OCI-LY1 (cell line): ENCODE data around the gene MZB1.
"Not testable (repeated sequence)": the region's sequence is repeated elsewhere in the genome, so short reads cannot be mapped to it uniquely, and the experiment has no call there.

Source experiments
- H2AFZ ChIP-seq: fragments of 200-600 bp; sonication (generic), shearing (Covaris generic); 2 replicates; pipeline ENCODE4 v1.6.0; 2014; ENCODE audit warnings: antibody characterized with exemption, mild to moderate bottlenecking, low read length
- H3F3A ChIP-seq: fragments of 200-600 bp; sonication (generic), shearing (Covaris generic); 2 replicates; pipeline ENCODE4 v1.6.0; 2014; ENCODE audit warnings: mild to moderate bottlenecking, antibody characterized with exemption, low read length, moderate library complexity; ENCODE audit not compliant: insufficient read depth
- H3K27ac ChIP-seq: fragments of 200-600 bp; sonication (generic); 2 replicates; pipeline ENCODE4 v1.5.1; 2014; ENCODE audit warnings: low read length, mixed run types, mild to moderate bottlenecking, low read depth; ENCODE audit not compliant: poor library complexity, severe bottlenecking
- H3K27me3 ChIP-seq: fragments of 200-600 bp; sonication (generic); 2 replicates; pipeline ENCODE4 v1.6.0; 2014; ENCODE audit warnings: antibody characterized with exemption, mild to moderate bottlenecking, low read length, moderate library complexity; ENCODE audit not compliant: insufficient read depth
- H3K36me3 ChIP-seq: fragments of 200-600 bp; sonication (generic); 2 replicates; pipeline ENCODE4 v1.6.1; 2014; ENCODE audit warnings: mild to moderate bottlenecking, antibody characterized with exemption, low read length, moderate library complexity, mixed read lengths; ENCODE audit not compliant: insufficient read depth
- H3K4me1 ChIP-seq: fragments of 200-600 bp; sonication (generic); 2 replicates; pipeline ENCODE4 v1.5.1; 2014; ENCODE audit warnings: mild to moderate bottlenecking, low read length, moderate library complexity; ENCODE audit not compliant: insufficient read depth, severe bottlenecking
- H3K4me2 ChIP-seq: fragments of 200-600 bp; sonication (generic), shearing (Covaris generic); 2 replicates; pipeline ENCODE4 v1.6.1; 2014; ENCODE audit warnings: low read length
- H3K4me3 ChIP-seq: fragments of 200-600 bp; sonication (generic); 2 replicates; pipeline ENCODE4 v1.5.1; 2014; ENCODE audit warnings: low read length, low read depth, mild to moderate bottlenecking, mixed read lengths; ENCODE audit not compliant: poor library complexity, severe bottlenecking
- H3K79me2 ChIP-seq: fragments of 200-600 bp; shearing (Covaris generic); 2 replicates; pipeline ENCODE4 v1.6.1; 2016; ENCODE audit warnings: mixed run types, low read length, mixed read lengths; ENCODE audit not compliant: insufficient read depth
- H3K9ac ChIP-seq: fragments of 200-600 bp; sonication (generic), shearing (Covaris generic); 2 replicates; pipeline ENCODE4 v1.6.1; 2014; ENCODE audit warnings: mild to moderate bottlenecking, low read length, mixed read lengths
- H3K9me2 ChIP-seq: fragments of 200-600 bp; sonication (generic), shearing (Covaris generic); 2 replicates; pipeline ENCODE4 v1.6.1; 2014; ENCODE audit warnings: low read depth, mild to moderate bottlenecking, low read length, mixed read lengths
- H3K9me3 ChIP-seq: fragments of 200-600 bp; shearing (Covaris generic); 2 replicates; pipeline ENCODE4 v1.6.1; 2014; ENCODE audit warnings: low read length, mixed read lengths
- H4K20me1 ChIP-seq: fragments of 200-600 bp; sonication (generic), shearing (Covaris generic); 2 replicates; pipeline ENCODE4 v1.6.0; 2016; ENCODE audit warnings: mild to moderate bottlenecking, low read length; ENCODE audit not compliant: insufficient read depth
- EZH2 ChIP-seq: fragments of 200-600 bp; sonication (generic), shearing (Covaris generic); IDR thresholded peaks from 2 replicates; pipeline ENCODE4 v1.8.0; 2017; ENCODE audit warnings: borderline replicate concordance, mixed run types, mild to moderate bottlenecking, antibody characterized with exemption, low read length, moderate library complexity, mixed read lengths
- TF ChIP-seq, protein P1 (sequence below): fragments of 200-600 bp; sonication (generic), shearing (Covaris generic); IDR thresholded peaks from 2 replicates; pipeline ENCODE4 v1.5.1; 2017; ENCODE audit warnings: mild to moderate bottlenecking, antibody characterized with exemption, low read length, moderate library complexity, mixed read lengths

Gene MZB1

DNA sequence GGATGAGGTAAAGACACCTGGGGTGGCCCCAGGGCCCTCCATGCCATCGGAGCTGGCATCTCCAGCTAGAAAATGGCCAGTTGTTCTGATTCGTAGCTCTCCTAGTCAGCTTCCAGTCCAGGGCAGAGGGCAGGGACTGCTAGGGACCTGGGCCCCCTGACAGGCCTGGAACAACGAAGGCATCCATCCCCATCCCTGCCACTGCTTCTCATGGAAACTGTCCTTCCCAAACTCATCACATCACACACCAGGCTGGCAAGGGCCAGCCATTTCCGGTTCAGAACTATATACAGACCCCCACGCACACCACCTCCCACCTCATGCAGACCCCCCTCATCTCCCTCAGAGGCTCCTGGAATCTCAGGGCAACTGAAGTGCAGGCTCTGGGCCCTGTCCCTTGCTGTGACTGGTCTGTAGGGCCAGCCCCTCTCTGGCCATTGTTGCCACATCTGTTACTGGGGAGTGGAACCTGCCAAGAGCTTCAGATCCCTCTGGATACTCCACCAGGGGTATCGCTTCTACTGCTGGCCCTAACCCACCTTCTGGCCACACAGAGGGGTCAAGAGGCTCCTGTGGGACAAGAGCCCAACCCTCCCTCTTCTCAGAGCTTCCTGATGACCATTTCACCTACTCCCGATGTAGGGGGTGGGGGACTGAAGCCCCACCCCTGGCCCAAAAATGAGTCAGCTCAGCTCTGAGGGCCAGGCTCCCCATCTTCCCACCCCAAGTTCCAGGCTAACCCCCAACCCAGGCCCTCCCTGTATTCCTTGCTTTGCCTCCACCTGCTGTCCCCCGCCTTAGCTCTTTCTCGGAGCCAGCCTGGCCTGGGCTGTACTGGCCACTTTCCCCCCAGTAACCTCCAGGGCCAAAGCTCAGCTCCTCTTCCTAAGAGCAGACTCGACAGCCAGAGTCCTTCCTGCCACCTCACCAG lies 1.2 kb upstream of the MZB1 start:
- Histone ChIP-seq H3K4me3 (peak overlapping the region; percentile 90), H4K20me1 (no peaks in the 10 kb centered on the region), H3K9me2 (no peaks in the 10 kb centered on the region), H3K27me3 (no peaks in the 10 kb centered on the region), H3K79me2 (no peaks in the 10 kb centered on the region; the same call in 1 of the 2 replicates), H3K4me1 (peaks cover 86% of the 10 kb centered on the region), H3K9ac (peak overlapping the region; percentile 97), H3K9me3 (no peaks in the 10 kb centered on the region), H3K36me3 (peaks cover 33% of the 10 kb centered on the region), H2AFZ (no peak overlapping the region), H3K27ac (peak overlapping the region; percentile 98), H3K4me2 (peak overlapping the region; percentile 88), H3F3A (no peaks in the 10 kb centered on the region)
- TF ChIP-seq, protein P1, sequence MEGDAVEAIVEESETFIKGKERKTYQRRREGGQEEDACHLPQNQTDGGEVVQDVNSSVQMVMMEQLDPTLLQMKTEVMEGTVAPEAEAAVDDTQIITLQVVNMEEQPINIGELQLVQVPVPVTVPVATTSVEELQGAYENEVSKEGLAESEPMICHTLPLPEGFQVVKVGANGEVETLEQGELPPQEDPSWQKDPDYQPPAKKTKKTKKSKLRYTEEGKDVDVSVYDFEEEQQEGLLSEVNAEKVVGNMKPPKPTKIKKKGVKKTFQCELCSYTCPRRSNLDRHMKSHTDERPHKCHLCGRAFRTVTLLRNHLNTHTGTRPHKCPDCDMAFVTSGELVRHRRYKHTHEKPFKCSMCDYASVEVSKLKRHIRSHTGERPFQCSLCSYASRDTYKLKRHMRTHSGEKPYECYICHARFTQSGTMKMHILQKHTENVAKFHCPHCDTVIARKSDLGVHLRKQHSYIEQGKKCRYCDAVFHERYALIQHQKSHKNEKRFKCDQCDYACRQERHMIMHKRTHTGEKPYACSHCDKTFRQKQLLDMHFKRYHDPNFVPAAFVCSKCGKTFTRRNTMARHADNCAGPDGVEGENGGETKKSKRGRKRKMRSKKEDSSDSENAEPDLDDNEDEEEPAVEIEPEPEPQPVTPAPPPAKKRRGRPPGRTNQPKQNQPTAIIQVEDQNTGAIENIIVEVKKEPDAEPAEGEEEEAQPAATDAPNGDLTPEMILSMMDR = no peak
- no peak for TF ChIP-seq EZH2

DNA sequence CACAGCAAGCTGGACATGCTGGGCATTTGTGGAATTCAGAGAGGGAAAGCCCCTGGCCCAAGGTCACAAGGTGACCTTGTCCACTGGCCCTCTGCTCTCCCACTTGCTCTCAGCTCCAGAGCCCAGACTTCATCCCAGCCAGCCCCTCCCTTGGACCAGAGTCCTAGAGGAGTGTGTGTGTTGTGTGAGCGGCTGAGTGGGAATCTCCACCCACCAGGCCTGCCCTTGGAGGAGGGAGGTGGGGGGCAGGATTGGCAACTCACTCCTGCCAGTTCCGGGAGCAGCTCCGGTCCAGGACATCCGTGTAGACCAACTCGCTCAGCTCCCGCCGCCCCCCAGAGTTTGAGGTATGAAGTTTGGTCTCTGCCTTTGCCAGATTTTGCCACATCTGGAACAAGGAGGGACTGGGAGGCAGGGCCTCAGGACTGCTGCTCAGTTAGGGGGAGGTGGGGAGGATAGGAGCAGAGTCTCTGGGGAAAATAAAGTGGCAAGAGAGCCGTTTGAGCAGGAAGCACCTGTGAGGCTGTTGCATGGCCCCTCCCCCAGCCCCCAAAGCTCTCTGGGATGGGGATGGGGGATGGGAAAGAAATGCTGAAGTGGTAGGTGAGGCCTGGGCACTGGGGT lies 1.4 kb downstream of the MZB1 start:
- peak overlapping the region; percentile 90 for H3K4me3 ChIP-seq
- no peaks in the 10 kb centered on the region; the same call in 1 of the 2 replicates for H3F3A ChIP-seq

DNA sequence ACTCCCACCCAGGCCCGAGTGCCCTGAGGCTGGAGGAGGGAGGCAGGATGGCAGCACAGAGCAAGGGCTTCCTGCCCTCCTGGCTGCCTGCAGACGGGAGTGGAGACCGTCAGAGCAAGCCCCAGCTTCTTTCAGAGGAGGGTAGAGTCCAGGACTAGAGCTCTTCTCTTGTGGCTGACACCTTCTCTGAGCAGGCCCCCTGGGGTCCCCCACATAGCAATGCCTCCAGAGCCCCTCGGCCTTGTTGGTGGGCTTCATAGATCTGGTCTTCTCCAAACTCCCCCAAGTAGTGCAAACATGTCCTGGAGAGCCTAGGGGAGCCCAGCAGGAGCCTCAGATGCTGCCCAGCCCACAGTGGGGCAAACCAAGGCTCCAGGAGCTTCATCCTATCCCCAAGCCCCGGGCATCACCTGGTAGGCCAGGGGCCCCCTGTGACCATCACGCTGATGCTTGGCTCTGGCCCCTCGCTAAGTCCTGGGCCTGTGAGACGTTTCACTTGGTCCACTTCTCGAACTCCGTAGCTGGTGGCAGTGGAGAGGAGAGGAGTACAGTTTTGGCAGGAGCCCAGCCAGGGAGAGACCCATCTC lies 2.0 kb downstream of the MZB1 start:
- Histone ChIP-seq H4K20me1 (no peaks in the 10 kb centered on the region), H3K4me1 (peaks cover 86% of the 10 kb centered on the region), H3K9me3 (no peaks in the 10 kb centered on the region), H3K4me3 (peak overlapping the region; percentile 90), H3K4me2 (peak overlapping the region; percentile 88), H3K27ac (peak overlapping the region; percentile 98), H2AFZ (no peak overlapping the region), H3K9ac (peak overlapping the region; percentile 97), H3K79me2 (no peaks in the 10 kb centered on the region), H3F3A (no peaks in the 10 kb centered on the region; the same call in 1 of the 2 replicates), H3K36me3 (peaks cover 34% of the 10 kb centered on the region), H3K9me2 (no peaks in the 10 kb centered on the region), H3K27me3 (no peaks in the 10 kb centered on the region)
- TF ChIP-seq, protein P1 = no peak
- no peak for TF ChIP-seq EZH2

More for the DNA sequence above, 1.4 kb downstream of the MZB1 start:
- Histone ChIP-seq H3K27me3 (no peaks in the 10 kb centered on the region), H3K9ac (peak overlapping the region; percentile 97), H3K27ac (peak overlapping the region; percentile 98), H3K9me3 (no peaks in the 10 kb centered on the region), H2AFZ (no peak overlapping the region), H4K20me1 (no peaks in the 10 kb centered on the region), H3K9me2 (no peaks in the 10 kb centered on the region), H3K36me3 (peaks cover 34% of the 10 kb centered on the region), H3K79me2 (no peaks in the 10 kb centered on the region; the same call in 1 of the 2 replicates), H3K4me1 (peaks cover 86% of the 10 kb centered on the region), H3K4me2 (peak overlapping the region; percentile 88)
- TF ChIP-seq, protein P1 = no peak
- no peak for TF ChIP-seq EZH2

DNA sequence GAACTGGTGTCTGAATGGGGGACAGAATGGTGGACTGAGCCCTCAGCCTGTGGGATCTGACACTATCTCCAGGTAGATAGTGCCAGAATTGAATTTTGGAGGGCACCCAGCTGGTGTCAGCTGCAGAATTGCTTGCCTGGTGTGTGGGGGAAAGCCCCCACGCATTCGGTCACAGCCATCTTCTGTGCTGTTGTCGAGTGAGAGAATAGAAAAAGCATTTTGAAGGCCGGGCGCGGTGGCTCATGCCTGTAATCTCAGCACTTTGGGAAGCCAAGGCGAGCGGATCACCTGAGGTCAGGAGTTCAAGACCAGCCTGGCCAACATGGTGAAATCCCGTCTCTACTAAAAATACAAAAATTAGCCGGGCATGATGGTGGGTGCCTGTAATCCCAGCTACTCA lies 2.8 kb downstream of the MZB1 start:
- H3K27me3 ChIP-seq, H3K9me3 ChIP-seq, H3K9me2 ChIP-seq, H4K20me1 ChIP-seq, H3F3A ChIP-seq, H3K79me2 ChIP-seq, H2AFZ ChIP-seq: not testable (repeated sequence)
- H3K9ac ChIP-seq = peak overlapping the region; percentile 97
- H3K4me3 ChIP-seq = peak overlapping the region; percentile 90
- peak overlapping the region; percentile 98 for H3K27ac ChIP-seq
- peaks cover 34% of the 10 kb centered on the region for H3K36me3 ChIP-seq
- H3K4me1 ChIP-seq = peaks cover 86% of the 10 kb centered on the region
- H3K4me2 ChIP-seq = peak overlapping the region; percentile 88
